Measurements from ENCODE around the gene SUSD1. TPM values are rescaled to one million over a fixed set of nuclear protein-coding genes. Genes with fewer than 3 reads are reported as not detected.

The SUSD1 gene
- total RNA-seq, 1 donor from 2014 or later = 16.6 TPM

GRCh38 chr9:112015149-112015548, 159.9 kb downstream of the SUSD1 start:
- H3K4me1 ChIP-seq (ENCODE audit: insufficient read depth, low read length) = peaks cover 22% of the 10 kb centered on the region
- FAIRE-seq (no peak), DNase-seq (ENCODE audit: low read depth) (no peak)
- no peak overlapping the region for H3K27ac ChIP-seq (ENCODE audit: low read depth, low read length)
- H3K9ac ChIP-seq (ENCODE audit: low read length) = no peak overlapping the region
- Mint-ChIP-seq H3K4me3 (ENCODE audit: unreplicated experiment) (no peak overlapping the region), H3K27me3 (ENCODE audit: low read depth, unreplicated experiment) (no peaks in the 10 kb centered on the region), H3K27ac (ENCODE audit: unreplicated experiment) (no peak overlapping the region), H3K9me3 (ENCODE audit: unreplicated experiment) (no peaks in the 10 kb centered on the region), H3K4me1 (ENCODE audit: low read depth, unreplicated experiment) (peaks cover 19% of the 10 kb centered on the region), H3K36me3 (ENCODE audit: low read depth, unreplicated experiment) (no peaks in the 10 kb centered on the region)
- H3K27me3 ChIP-seq (ENCODE audit: insufficient read depth, low read length) = no peaks in the 10 kb centered on the region
- no peaks in the 10 kb centered on the region for H3K9me3 ChIP-seq (ENCODE audit: insufficient read depth, low read depth, low read length)
- no peak overlapping the region for H3K4me2 ChIP-seq (ENCODE audit: low read length)
- H4K20me1 ChIP-seq (ENCODE audit: insufficient read depth, low read length) = no peaks in the 10 kb centered on the region
- no peaks in the 10 kb centered on the region for H3K36me3 ChIP-seq (ENCODE audit: insufficient read depth, low read length)
- H2AFZ ChIP-seq (ENCODE audit: low read depth, low read length) = no peak overlapping the region
- TF ChIP-seq EZH2 (IDR thresholded peaks at IDR 0.05; ENCODE audit: insufficient read depth, low read length) (no peak), CTCF (IDR thresholded peaks at IDR 0.05; ENCODE audit: insufficient read depth, low read depth, low read length) (no peak)
- no peak overlapping the region for H3K4me3 ChIP-seq (ENCODE audit: insufficient read depth, low read depth, low read length)
- H3K79me2 ChIP-seq (ENCODE audit: insufficient read depth, low read length) = no peaks in the 10 kb centered on the region

- no peaks in the 10 kb centered on the region for H4K20me1 ChIP-seq (ENCODE audit: insufficient read depth, low read length)
- TF ChIP-seq EZH2 (IDR thresholded peaks at IDR 0.05; ENCODE audit: insufficient read depth, low read length) (no peak), CTCF (IDR thresholded peaks at IDR 0.05; ENCODE audit: insufficient read depth, low read depth, low read length) (no peak)
- peaks cover 25% of the 10 kb centered on the region for H3K4me1 Mint-ChIP-seq (ENCODE audit: low read depth, unreplicated experiment)
These were observed 161.8 kb downstream of the SUSD1 start for GRCh38 chr9:112013266-112013665.

GRCh38 chr9:112012026-112012902, 162.8 kb downstream of the SUSD1 start:
- Mint-ChIP-seq H3K36me3 (ENCODE audit: low read depth, unreplicated experiment) (no peaks in the 10 kb centered on the region), H3K4me1 (ENCODE audit: low read depth, unreplicated experiment) (peaks cover 34% of the 10 kb centered on the region), H3K27ac (ENCODE audit: unreplicated experiment) (peak overlapping the region; percentile 96), H3K9me3 (ENCODE audit: unreplicated experiment) (no peaks in the 10 kb centered on the region), H3K4me3 (ENCODE audit: unreplicated experiment) (no peak overlapping the region), H3K27me3 (ENCODE audit: low read depth, unreplicated experiment) (no peaks in the 10 kb centered on the region)
- Histone ChIP-seq H3K36me3 (ENCODE audit: insufficient read depth, low read length) (no peaks in the 10 kb centered on the region), H3K4me3 (ENCODE audit: insufficient read depth, low read depth, low read length) (peak overlapping the region; percentile 2), H3K4me1 (ENCODE audit: insufficient read depth, low read length) (peaks cover 22% of the 10 kb centered on the region), H3K79me2 (ENCODE audit: insufficient read depth, low read length) (no peaks in the 10 kb centered on the region), H3K4me2 (ENCODE audit: low read length) (peak overlapping the region; percentile 67), H3K9me3 (ENCODE audit: insufficient read depth, low read depth, low read length) (no peaks in the 10 kb centered on the region), H3K27me3 (ENCODE audit: insufficient read depth, low read length) (no peaks in the 10 kb centered on the region), H4K20me1 (ENCODE audit: insufficient read depth, low read length) (no peaks in the 10 kb centered on the region), H3K9ac (ENCODE audit: low read length) (peak overlapping the region; percentile 68), H3K27ac (ENCODE audit: low read depth, low read length) (peak overlapping the region; percentile 97), H2AFZ (ENCODE audit: low read depth, low read length) (peak overlapping the region; percentile 58)
- FAIRE-seq = no peak
- TF ChIP-seq CTCF (IDR thresholded peaks at IDR 0.05; ENCODE audit: insufficient read depth, low read depth, low read length) = no peak
- TF ChIP-seq EZH2 (IDR thresholded peaks at IDR 0.05; ENCODE audit: insufficient read depth, low read length) = no peak
- peak; percentile 96 for DNase-seq (ENCODE audit: low read depth)

More at GRCh38 chr9:112013266-112013665, 161.8 kb downstream of the SUSD1 start:
- peak overlapping the region; percentile 68 for H3K9ac ChIP-seq (ENCODE audit: low read length)
- peak overlapping the region; percentile 97 for H3K27ac ChIP-seq (ENCODE audit: low read depth, low read length)
- no peak overlapping the region for H2AFZ ChIP-seq (ENCODE audit: low read depth, low read length)
- peak overlapping the region; percentile 96 for H3K27ac Mint-ChIP-seq (ENCODE audit: unreplicated experiment)
- H3K4me3 ChIP-seq (ENCODE audit: insufficient read depth, low read depth, low read length) = no peak overlapping the region
- FAIRE-seq (no peak), DNase-seq (ENCODE audit: low read depth) (no peak)
- H3K36me3 ChIP-seq (ENCODE audit: insufficient read depth, low read length) = no peaks in the 10 kb centered on the region
- H3K4me3 Mint-ChIP-seq (ENCODE audit: unreplicated experiment) = no peak overlapping the region
- no peaks in the 10 kb centered on the region for H3K27me3 ChIP-seq (ENCODE audit: insufficient read depth, low read length)
- no peaks in the 10 kb centered on the region for H3K9me3 Mint-ChIP-seq (ENCODE audit: unreplicated experiment)
- peaks cover 22% of the 10 kb centered on the region for H3K4me1 ChIP-seq (ENCODE audit: insufficient read depth, low read length)
- no peak overlapping the region for H3K4me2 ChIP-seq (ENCODE audit: low read length)
- no peaks in the 10 kb centered on the region for H3K79me2 ChIP-seq (ENCODE audit: insufficient read depth, low read length)
- no peaks in the 10 kb centered on the region for H3K27me3 Mint-ChIP-seq (ENCODE audit: low read depth, unreplicated experiment)
- H3K36me3 Mint-ChIP-seq (ENCODE audit: low read depth, unreplicated experiment) = no peaks in the 10 kb centered on the region
- no peaks in the 10 kb centered on the region for H3K9me3 ChIP-seq (ENCODE audit: insufficient read depth, low read depth, low read length)
